ENCODE data around the gene KIRREL1. TPM values are rescaled to one million over a fixed set of nuclear protein-coding genes. Genes with fewer than 3 reads are reported as not detected.

Gene KIRREL1
- total RNA-seq, 1 experiment from 2014 or later: 30.7 TPM

- no peaks in the 10 kb centered on the region for H3K9me3 ChIP-seq (ENCODE audit: insufficient read depth, low read depth)
- peak overlapping the region; percentile 85 for H3K4me2 ChIP-seq
- no peaks in the 10 kb centered on the region for H3K36me3 ChIP-seq (ENCODE audit: low read depth)
- no peaks in the 10 kb centered on the region for H3K27me3 ChIP-seq (ENCODE audit: insufficient read depth, low read depth)
- peaks cover 83% of the 10 kb centered on the region for H3K4me1 ChIP-seq (replicated peaks; ENCODE audit: insufficient read depth)
- H2AFZ ChIP-seq: no peak overlapping the region
- POLR2A ChIA-PET (ENCODE audit: unreplicated experiment): interaction anchor here (1.9 kb wide), 1 partner anchor 10 kb away, joined by 23 read pairs; no protein-coding TSS in a partner anchor
- H3F3A ChIP-seq (ENCODE audit: insufficient read depth, low read depth): peaks cover 34% of the 10 kb centered on the region
- H3K79me2 ChIP-seq (ENCODE audit: low read depth): peaks cover 35% of the 10 kb centered on the region
- H4K20me1 ChIP-seq (ENCODE audit: insufficient read depth): no peaks in the 10 kb centered on the region
- intact Hi-C loops (cut with micrococcal nuclease; ENCODE audit: unreplicated experiment): no loop called here
- DNase-seq: no peak
- CTCF ChIA-PET: no interaction called here
- peak overlapping the region; percentile 74 for H3K27ac ChIP-seq
- TF ChIP-seq, protein P1, sequence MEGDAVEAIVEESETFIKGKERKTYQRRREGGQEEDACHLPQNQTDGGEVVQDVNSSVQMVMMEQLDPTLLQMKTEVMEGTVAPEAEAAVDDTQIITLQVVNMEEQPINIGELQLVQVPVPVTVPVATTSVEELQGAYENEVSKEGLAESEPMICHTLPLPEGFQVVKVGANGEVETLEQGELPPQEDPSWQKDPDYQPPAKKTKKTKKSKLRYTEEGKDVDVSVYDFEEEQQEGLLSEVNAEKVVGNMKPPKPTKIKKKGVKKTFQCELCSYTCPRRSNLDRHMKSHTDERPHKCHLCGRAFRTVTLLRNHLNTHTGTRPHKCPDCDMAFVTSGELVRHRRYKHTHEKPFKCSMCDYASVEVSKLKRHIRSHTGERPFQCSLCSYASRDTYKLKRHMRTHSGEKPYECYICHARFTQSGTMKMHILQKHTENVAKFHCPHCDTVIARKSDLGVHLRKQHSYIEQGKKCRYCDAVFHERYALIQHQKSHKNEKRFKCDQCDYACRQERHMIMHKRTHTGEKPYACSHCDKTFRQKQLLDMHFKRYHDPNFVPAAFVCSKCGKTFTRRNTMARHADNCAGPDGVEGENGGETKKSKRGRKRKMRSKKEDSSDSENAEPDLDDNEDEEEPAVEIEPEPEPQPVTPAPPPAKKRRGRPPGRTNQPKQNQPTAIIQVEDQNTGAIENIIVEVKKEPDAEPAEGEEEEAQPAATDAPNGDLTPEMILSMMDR (conservative IDR thresholded peaks at IDR 0.05): no peak
- TF ChIP-seq EZH2 (IDR thresholded peaks at IDR 0.05; ENCODE audit: low read depth): no peak
- no TSS peak for BruUV-seq (replicated peaks)
- H3K9me2 ChIP-seq (ENCODE audit: insufficient read depth): no peaks in the 10 kb centered on the region
- H3K4me3 ChIP-seq: peak overlapping the region; percentile 40; the same call in 1 of the 2 replicates
Observed at GRCh38 chr1:158020259-158020885, 26.9 kb downstream of the KIRREL1 start.

DNA sequence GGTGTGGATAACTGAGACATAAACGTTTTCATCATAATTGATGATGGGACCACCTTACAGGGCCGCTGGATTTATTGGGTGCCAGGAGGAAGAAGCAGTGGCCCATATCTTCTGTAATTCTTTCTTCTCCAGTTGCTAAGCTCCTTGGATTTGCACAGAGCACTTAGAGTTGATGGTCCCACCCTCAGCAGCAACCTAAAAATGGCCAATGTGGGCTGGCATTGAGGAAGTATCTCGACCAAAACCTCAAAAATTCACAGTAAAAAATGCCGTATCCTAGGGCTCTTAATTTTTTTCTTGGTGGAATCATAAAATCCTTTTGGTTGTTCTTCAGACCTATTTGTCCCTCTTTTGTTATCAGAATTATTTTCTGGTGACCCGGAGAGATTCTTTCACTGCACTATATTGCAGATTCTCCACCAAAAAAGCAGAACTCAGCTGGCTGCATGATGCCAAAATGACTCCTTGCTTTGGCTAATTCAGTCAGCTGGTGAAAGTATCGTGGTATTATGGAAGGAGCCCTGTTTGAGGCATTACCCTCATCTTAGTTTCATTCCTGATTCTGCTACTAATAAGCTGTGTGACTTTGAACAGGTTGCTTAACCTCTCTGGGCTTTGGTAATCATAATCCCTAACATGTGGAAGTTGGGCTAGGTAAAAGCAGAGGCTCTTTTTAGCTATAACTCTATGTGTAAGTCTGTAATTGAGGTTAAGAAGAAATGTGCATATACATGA lies 27.6 kb downstream of the KIRREL1 start:
- Histone ChIP-seq H4K20me1 (ENCODE audit: insufficient read depth) (no peaks in the 10 kb centered on the region), H3F3A (ENCODE audit: insufficient read depth, low read depth) (peaks cover 32% of the 10 kb centered on the region), H3K4me1 (replicated peaks; ENCODE audit: insufficient read depth) (peaks cover 86% of the 10 kb centered on the region), H3K27ac (peak overlapping the region; percentile 74; the same call in 1 of the 2 replicates), H3K9me2 (ENCODE audit: insufficient read depth) (no peaks in the 10 kb centered on the region), H2AFZ (no peak overlapping the region), H3K79me2 (ENCODE audit: low read depth) (peaks cover 35% of the 10 kb centered on the region), H3K4me2 (peak overlapping the region; percentile 57), H3K36me3 (ENCODE audit: low read depth) (no peaks in the 10 kb centered on the region), H3K9me3 (ENCODE audit: insufficient read depth, low read depth) (no peaks in the 10 kb centered on the region), H3K4me3 (no peak overlapping the region), H3K27me3 (ENCODE audit: insufficient read depth, low read depth) (no peaks in the 10 kb centered on the region)
- BruUV-seq (replicated peaks): no TSS peak
- ChIA-PET POLR2A (ENCODE audit: unreplicated experiment) (interaction anchor here (1.9 kb wide), 1 partner anchor 10 kb away, joined by 23 read pairs; no protein-coding TSS in a partner anchor), CTCF (no interaction called here)
- TF ChIP-seq, protein P1 (conservative IDR thresholded peaks at IDR 0.05): no peak
- no peak for TF ChIP-seq EZH2 (IDR thresholded peaks at IDR 0.05; ENCODE audit: low read depth)
- intact Hi-C loops (cut with micrococcal nuclease; ENCODE audit: unreplicated experiment): no loop called here
- DNase-seq: no peak

DNA sequence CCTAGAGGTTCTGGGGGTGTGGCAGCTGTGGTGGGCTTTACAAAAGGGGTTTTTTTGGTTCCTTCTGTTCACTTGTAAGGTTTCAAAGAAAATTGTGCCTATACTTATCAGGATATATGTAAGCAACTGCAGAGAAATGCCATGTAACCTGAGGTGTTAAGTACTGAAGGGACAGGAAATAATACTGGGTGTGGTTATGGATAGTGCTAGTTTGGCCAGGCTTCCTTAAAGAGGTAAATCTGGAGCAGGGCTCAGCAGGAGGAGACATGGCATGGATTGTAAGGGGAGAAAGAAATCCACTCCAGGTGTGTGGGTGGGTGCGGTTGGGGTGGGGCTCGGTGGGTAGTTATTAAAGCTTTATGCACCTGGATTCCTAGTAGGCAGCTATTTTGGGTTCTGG lies 28.3 kb downstream of the KIRREL1 start:
- no peak for TF ChIP-seq EZH2 (IDR thresholded peaks at IDR 0.05; ENCODE audit: low read depth)
- TF ChIP-seq, protein P1 (conservative IDR thresholded peaks at IDR 0.05): no peak
- Histone ChIP-seq H3K79me2 (ENCODE audit: low read depth) (peaks cover 35% of the 10 kb centered on the region), H3K36me3 (ENCODE audit: low read depth) (no peaks in the 10 kb centered on the region), H3F3A (ENCODE audit: insufficient read depth, low read depth) (peaks cover 25% of the 10 kb centered on the region), H3K9me3 (ENCODE audit: insufficient read depth, low read depth) (no peaks in the 10 kb centered on the region), H3K27me3 (ENCODE audit: insufficient read depth, low read depth) (no peaks in the 10 kb centered on the region), H4K20me1 (ENCODE audit: insufficient read depth) (no peaks in the 10 kb centered on the region), H3K4me1 (replicated peaks; ENCODE audit: insufficient read depth) (peaks cover 79% of the 10 kb centered on the region), H3K4me3 (no peak overlapping the region), H3K27ac (0 out of 2 replicates have a peak overlapping the region, but pooled peaks have one; percentile 6), H2AFZ (no peak overlapping the region), H3K9me2 (ENCODE audit: insufficient read depth) (no peaks in the 10 kb centered on the region), H3K4me2 (peak overlapping the region; percentile 57)
- BruUV-seq (replicated peaks): no TSS peak
- POLR2A ChIA-PET (ENCODE audit: unreplicated experiment): no interaction called here
- no peak for DNase-seq
- intact Hi-C loops (cut with micrococcal nuclease; ENCODE audit: unreplicated experiment): no loop called here
- CTCF ChIA-PET: no interaction called here

Measured in PC-9 (cell line).